Measurements from ENCODE around the gene NEGR1.

The NEGR1 gene

DNA sequence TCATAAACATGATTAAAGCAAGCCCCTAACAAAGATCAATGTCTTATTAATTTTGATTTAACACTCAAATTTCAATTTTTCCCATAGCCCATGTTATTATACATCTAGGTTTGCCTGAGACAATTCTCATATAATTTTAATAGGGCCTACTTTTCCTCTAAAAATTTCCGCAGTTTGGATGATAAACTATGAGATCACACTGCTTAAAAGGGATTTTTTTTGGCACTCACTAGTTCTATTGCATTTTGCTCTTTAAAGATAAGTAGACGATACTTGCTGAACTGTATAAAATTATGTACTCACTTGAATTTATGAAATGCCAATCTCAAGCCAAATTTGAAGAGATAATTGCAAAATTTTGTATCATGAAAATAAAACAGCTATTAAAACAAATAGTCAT lies 721.1 kb downstream of the NEGR1 start:
- DNase-seq (ENCODE audit: low read depth), result no peak

DNA sequence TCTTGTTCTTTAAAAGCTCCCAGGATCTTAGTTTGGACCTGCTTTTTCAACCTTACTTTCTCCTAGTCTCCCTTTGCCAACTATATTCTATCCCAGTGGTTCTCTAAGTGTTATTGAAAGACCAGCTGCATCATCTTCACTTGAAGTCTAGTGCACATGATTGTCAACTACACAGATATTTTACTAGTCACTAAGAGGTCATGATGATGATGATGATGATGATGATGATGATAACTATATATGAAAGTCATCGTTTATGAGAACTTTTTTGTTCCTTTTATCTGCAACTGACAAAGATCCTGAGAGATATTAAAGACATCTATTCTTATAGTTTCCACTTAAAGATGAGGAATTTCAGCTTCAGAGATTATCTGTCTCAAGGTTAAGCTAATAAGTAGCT lies 722.5 kb downstream of the NEGR1 start:
- no peak for DNase-seq (ENCODE audit: low read depth)

DNA sequence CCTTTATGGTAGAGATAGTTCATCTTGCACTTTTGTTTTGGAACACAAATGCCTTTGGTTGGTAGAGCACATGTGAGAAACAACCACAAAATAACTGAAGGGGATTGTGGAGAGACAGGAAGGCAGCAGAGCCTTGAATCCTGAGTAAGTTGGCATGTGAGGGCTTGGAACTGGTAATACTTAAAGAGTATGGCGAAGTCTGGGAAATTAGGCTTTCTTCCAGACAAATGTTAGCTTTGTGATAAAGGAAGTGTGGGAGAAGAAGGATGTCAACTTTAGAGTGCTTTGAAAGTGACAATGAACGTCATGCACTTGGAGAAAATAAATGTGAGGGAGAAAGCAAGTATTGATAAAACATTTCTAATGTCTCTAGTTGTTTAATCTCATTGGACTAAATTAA lies 725.2 kb downstream of the NEGR1 start:
- no peak for DNase-seq (ENCODE audit: low read depth)

DNA sequence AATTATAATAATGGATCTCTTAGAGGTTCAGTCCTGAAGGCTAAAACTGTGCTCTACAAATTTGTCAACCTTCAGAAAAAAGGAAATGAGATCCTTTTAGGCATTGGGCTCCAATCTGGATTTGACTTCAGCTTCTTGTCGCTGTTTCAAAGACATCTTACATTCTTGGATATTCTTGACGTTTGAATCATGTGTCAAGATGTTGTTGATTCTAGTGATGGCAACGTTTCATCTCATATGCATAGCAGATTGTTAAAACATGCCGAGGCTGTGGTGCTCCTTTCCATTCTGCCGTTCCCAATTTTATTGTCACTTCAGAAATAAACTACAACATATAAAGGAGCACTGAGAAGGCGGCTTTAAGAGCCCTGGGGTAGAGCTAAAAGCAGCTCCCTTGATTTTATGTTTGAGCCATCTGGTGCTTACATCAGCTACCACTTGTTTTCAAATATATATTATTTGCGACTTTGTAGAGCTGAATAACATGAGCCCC lies 733.9 kb downstream of the NEGR1 start:
- DNase-seq (ENCODE audit: low read depth), result no peak

DNA sequence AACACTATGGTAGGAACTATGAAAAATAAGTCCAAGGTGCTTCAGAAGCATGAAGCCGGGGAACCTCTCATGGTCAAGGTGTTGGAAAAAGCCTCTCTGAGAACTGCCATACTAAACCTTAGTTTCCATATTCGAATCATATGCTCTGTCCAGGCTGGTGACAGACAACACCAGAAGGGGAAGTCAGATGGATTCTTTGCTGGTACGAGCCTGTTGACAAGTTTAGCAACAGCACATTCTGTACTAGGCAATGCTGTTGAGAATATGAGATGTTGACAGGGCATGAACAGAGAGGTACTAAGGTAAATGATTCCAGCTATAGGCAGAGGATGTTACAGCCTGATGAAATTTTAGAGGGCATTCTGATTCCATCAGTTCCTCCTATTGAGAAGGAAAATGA lies 740.2 kb downstream of the NEGR1 start:
- DNase-seq (ENCODE audit: low read depth), result no peak

DNA sequence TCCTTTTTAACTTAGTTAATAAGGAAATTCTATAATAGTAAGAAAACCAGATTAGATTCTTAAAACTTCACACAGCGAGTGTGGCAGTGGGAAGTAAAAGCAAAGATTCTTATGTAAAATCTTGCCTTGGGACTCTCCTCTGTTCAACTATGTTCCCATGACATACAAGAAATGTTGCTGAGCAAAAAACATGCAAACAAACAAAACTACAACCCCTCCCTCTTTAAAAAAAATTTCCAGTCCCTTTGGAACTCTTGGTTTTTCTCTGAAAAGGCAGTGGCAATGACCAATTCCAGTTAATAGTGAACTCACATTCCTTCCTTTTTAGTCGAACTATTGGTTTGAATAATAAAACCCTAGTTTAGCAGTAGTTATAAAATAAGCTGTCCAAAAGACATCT lies 748.4 kb downstream of the NEGR1 start:
- no peak for DNase-seq (ENCODE audit: low read depth)

DNA sequence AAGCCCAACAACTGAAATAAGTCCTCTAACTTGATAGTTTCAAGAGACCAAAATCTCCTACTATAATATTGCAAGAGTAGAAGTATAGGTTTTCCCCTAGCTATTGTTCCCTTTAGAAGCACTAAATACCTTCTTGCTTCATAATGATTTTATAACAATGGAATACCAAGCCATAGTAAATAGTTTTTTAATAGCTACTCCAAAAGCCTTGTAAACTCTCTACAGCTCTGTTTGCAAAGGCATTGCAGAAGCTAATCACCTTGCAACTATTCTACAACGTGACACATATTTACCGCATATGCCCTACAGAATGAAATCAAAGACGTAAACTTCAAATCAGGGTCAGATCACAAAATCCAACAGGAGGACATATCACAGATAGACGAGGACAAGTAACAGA lies 750.0 kb downstream of the NEGR1 start:
- DNase-seq (ENCODE audit: low read depth), result no peak

DNA sequence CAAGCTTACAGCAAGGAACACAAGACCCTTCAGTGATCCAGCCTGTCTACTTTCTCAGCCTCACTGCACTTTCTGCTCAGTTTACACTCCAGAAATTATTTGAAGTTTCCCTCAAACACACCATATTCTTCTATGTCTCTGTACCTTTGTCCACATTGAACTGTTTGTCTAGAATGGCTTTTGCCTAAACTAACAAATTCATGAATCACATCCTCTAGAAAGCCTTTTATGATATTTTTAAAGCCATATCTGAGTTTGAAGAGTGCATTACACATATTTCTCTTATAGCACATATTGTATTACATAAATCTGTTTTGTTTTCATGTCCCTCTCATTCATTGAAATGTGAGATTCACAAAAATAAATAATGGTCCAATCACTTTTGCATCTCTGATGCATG lies 755.5 kb downstream of the NEGR1 start:
- no peak for DNase-seq (ENCODE audit: low read depth)

DNA sequence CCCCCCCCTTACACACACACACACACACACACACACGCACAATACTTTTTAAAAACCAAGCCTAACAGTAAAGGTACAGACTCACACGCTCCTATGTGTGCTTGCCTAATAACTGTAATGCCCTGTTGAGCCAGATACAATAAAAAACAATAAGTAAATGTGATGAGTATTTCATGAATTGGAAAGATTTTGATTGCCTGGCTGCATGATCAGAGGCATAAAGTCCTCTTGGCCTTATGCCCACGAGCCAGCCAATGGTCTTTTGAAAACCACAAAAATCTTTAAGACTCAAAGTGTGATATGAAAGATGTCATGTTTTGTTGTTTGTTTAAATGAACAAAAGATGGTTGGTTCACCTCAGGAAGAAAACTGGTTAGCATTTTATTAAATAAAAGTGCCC lies 759.6 kb downstream of the NEGR1 start:
- no peak for DNase-seq (ENCODE audit: low read depth)

DNA sequence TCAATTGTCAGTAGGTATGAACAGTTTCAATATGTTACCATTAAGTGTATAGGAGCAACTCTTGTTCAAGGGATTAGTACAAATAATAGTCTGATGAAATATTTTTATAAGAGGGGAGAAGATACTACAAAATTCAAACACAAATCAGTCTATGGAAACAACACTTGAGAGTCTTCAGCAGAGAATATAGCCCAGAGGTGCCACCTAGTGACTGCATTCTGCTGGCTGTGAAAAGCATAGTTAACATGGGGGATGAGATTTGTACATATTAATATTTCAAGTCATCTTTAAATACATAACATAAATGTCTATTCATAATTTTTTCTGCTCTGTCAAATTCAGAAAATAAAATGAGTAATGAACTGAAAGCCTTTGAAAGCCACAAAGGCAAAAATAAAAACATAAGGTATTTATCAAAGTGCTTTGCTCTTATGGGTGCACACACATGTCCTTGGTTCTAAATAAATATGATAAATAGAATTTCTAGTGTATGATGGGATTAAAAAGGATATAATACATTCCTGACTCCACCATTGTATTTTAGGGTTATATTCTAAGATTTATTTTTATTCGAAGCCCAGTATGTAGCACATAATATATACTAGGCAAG lies 760.6 kb downstream of the NEGR1 start:
- no peak for DNase-seq (ENCODE audit: low read depth)

DNA sequence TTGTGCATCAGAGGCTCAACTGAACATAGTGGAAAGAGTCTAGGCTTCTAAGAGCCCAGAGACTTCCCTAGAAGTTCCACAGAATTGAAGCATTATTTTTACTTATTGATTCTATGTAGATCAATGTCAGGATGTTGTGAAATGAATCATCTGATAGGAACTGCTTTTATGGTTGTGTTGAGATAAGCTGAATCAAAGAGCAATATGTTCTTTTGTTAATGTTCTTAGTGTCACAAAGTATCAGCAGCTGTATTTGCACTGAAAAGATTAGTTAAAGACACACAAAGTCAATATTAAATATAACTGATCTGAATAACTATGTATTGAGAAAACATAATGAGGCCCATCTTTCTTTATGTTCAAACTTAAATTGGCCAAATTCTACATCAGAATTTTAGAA lies 770.8 kb downstream of the NEGR1 start:
- DNase-seq (ENCODE audit: low read depth), result no peak

DNA sequence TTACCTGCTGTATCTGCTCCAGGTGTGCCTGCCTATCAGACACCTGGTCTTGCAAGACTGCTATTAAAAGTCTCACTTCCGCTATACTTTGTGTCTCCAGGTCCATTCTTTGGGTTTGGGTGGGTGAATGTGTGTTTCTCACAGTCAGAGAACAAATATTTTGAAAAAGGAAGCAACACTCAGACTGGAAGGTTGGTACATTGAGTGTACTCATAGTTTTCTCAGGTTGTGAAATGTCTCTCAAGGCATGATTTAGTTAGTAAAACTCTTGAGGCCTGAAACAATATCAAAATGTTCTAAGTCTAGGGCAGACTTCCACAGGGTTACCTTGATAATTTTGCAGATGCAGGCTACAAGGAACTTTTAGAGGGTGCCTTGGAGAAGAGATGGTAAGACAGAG lies 771.6 kb downstream of the NEGR1 start:
- DNase-seq (ENCODE audit: low read depth), result no peak

DNA sequence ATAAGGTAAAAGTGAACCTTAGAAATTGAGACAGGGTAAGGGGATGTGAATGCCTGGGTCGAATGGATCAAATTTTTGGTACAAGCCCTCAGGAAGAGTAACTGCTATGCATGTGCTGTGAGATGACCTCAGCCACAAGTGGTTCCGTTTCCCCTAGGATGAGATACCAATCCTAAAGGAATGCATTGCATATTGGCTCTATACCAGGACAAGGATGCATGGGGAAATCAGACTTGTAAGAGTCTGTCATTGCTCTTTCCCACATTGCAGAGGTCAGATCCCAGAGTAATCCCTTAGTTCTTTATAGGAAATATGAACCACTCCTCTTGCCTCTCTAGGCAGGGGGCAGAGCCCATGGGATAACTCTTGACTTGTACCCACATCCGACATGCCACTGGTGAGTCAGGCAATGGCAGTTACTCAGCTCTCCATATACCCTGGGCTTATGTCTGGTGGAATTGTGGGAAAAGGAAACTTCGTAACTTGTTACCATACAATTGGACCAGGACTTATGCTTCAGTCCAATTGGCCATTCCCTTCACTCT lies 773.2 kb downstream of the NEGR1 start:
- DNase-seq (ENCODE audit: low read depth), result no peak

DNA sequence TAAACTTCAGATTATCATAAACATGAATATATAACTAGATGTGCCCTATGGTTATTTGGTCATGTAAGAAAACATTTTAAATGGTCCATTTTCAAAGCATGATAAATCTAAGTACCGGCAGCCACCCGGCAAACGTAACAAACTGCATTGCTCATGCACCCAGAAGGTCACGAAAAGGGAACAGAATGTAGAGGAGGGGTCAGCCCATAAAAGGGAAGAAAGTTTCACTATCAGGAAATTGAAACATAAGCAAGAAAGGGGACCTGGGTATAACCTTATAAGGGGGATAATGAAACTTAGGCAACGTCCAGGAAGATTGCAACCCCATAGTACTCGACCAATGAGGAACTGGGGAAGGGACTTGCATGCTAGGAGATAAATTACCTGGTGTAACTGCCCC lies 780.3 kb downstream of the NEGR1 start:
- no peak for DNase-seq (ENCODE audit: low read depth)

DNA sequence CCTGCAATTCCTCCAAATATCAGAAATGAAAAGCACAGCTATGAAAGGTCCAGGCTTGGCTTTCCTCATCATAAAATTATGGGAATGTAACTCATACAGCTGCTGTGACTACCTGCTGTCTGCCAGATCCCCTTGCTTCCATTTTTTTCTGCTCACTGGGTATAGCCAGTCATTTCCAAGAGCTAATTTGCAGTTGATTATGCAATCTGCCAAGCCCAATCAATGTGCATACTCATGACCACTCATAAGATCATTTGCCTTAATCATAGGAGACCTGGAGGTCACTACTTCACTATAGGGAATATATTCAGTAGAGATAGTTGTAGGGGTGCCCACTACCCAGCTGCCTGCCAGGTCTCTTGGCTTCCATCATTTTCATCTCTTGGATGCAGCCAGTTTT lies 783.8 kb downstream of the NEGR1 start:
- no peak for DNase-seq (ENCODE audit: low read depth)

DNA sequence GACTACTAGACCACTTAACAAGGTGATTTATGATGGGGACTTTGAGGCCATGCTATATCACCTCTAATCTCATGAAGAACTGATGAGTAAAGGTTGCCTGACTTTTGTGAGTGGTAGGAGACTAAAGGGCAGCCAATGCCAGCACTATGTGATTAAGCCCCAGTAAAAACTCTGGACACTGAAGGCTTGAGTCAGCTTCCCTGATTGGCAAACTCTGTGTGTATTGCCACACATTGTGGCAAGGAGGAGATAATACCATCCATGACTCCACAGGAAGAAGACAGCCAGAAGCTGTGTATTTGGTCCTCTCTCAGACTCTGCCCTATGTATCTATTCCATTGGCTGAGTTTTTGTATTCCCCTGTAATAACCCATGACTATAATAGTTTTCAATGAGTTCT lies 788.2 kb downstream of the NEGR1 start:
- no peak for DNase-seq (ENCODE audit: low read depth)

DNA sequence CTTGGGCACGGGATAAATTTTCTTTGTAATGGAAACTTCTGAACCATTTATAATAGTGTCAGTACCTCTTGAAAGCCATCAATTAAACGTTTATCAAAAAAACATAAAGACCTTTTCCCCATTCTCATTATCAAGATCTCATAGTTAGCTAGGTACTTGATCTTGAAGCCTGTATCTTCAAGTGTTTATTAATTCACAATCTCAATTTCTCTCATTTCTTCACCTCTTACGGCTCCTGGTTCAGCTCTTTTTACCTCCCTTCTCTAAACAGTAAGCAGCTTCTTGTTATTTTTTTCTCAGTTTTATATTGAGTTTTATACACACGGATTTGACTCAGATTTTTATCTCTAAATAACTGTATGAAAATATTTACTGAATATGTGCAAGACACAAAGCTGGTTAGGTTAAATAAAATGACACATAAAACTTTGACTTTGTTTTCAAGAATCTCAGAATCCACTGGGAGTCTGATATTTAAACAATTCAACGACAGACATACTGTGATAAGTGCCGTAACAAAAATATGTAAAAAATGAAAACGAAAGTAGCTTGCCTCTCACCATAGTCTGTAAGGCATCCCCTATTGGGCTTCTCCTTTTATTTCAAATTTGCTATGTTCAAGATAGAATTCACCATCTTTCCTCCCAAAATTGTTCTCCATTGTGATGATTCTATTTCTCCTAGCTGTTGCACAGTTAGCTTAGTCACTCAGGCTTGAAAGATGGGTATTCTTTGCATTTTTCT lies 789.9 kb downstream of the NEGR1 start:
- DNase-seq (ENCODE audit: low read depth), result no peak

DNA sequence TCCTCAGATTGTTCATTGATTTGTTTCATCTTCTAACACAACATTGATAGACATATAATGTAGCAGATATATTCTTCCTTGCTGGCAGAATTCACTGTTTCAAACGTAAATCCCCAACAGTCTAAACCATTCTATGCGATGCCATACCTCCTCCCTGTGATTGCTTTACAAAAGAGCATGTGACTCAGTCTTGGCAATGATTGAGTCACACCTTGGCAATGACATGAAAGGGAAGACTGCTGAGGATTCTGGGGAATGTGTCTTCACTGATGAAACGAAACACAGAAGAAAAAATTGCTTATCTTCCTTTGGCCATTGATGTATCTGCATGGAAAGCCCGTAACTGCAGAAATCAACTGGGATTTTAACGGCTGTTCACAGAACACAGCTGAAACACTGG lies 791.9 kb downstream of the NEGR1 start:
- DNase-seq (ENCODE audit: low read depth), result no peak

DNA sequence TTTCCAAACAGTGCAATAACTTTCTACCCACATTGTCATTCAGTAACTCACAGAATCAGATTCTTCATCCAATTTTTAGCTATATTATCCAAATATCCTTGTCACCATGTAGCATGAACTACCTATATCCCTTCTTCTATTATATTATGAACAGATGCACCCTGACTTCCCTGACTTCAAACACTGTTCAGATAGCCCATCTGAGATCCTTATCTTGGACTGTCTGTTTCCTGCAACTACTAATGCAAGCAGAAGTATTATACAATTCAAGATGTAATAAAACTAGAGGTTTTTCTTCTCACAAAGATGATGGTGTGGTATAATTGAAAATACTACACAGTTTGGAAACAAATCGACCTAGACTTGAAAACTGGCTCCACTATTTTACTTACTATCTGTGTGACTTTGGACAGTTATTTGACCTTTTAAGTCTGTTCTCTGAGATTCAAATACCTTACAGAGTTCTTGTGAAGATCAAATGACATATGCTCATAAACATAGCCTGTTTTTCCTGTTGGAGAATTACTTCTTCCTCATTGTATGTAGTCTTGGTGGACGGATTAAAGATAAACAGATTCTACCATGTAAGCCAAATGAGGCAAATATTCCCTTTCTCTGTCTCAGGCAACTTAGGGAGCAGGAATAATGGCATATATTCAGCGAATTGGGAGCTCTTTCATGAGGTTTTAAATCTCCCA lies 793.6 kb downstream of the NEGR1 start:
- no peak for DNase-seq (ENCODE audit: low read depth)

DNA sequence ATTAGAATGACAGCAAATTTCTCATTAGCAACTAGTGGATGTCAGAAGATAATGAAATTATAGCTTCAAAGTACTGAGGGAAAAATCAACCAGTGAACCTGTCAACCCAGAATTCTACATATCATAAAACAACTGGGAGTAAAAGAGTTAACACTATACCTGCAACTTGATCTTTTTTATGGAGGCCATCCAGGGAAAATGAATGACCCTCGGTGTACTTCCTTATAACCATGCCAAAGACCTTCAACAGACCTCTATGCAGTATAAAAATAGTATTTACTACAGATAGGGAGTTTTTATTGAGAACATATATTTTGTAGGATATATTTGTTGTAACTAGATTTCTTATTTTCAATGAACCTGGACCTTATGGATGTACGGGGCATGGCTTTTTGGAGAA lies 809.0 kb downstream of the NEGR1 start:
- DNase-seq (ENCODE audit: low read depth), result no peak

DNA sequence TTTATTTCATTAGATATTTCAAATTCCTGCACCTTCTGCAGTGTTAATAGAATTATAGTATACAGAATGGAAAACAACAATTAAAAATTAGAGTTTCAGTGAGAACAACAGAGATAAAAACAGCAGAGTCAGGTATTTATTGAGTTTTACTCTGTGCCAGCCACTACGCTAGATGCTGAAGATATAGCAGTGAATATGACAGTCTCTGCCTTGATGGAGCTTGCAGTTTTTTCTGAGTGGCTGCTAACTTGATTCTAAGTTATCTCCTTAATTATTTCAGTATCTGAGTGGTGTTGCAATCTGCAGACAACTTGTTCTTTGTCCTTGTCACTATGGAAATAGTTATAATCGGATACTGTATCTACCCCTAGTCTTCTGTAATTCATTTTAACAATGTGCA lies 817.2 kb downstream of the NEGR1 start:
- no peak for DNase-seq (ENCODE audit: low read depth)

DNA sequence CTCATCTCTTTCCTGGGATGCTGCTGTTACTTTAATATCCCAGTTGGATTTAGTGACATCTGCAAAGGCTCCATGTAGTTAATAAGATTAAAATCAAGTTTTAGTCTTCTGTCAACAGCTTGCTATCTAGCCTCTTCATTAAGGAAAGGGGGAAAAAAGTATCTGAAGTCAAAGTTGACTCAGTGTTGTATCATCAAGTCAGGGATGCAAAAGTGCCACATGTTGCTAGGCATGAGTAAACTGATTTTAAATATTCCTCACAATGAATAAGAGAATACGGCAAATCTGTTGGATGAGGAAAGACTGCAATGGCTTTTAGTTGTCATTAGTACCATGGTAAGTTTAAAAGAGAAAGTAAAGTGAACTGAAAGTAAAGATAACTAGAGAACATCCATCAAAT lies 818.3 kb downstream of the NEGR1 start:
- no peak for DNase-seq (ENCODE audit: low read depth)

DNA sequence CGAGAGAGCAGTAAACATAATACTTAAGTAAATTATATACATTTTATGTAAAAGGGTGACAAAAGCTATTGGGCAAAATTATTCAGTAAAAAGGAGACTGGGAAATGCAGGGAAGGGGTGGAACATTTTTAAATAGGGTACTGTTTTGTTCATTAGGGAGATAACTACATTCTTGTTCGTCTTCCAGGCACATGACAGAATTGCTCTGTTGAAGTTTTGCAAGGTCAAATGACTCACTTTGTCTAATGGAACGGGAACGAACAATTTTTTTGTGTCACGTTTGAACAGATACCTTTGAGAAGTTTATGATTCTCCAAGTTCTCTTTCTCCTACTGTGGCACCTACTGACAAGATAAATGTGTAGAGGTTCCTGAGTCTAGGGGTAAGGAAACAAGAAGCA lies 819.2 kb downstream of the NEGR1 start:
- DNase-seq (ENCODE audit: low read depth), result no peak
